Mononuclear cell (primary cell): ENCODE results near the gene ACY1. TPM values are rescaled to one million over a fixed set of nuclear protein-coding genes. Genes with fewer than 3 reads are reported as not detected.
A peak's percentile ranks its signal among the peaks of the same experiment; 100 is the strongest.

Source experiments
- H3K27me3 ChIP-seq: 2 replicates; pipeline ENCODE4 v1.6.0; 2011; ENCODE audit warnings: low read length, control low read depth; ENCODE audit not compliant: insufficient read depth
- H3K4me1 ChIP-seq: 2 replicates; pipeline ENCODE4 v1.5.1; 2011; ENCODE audit warnings: mild to moderate bottlenecking, low read length, control low read depth; ENCODE audit not compliant: insufficient read depth
- H3K4me3 ChIP-seq: 2 replicates; pipeline ENCODE4 v1.5.1; 2011; ENCODE audit warnings: mild to moderate bottlenecking, low read length, moderate library complexity
- H3K9me3 ChIP-seq: 2 replicates; pipeline ENCODE4 v1.5.1; 2011; ENCODE audit warnings: low read depth, mild to moderate bottlenecking, control low read depth, low read length
- total RNA-seq: library from RNA; depleted of rRNA; stranded (reverse); fragments of >200 nt; gene quantifications from one replicate; pipeline ENCODE4 v1.2.3, GENCODE V29; 2012

ACY1 gene
- total RNA-seq, 1 donor, result 3.3 TPM

DNA sequence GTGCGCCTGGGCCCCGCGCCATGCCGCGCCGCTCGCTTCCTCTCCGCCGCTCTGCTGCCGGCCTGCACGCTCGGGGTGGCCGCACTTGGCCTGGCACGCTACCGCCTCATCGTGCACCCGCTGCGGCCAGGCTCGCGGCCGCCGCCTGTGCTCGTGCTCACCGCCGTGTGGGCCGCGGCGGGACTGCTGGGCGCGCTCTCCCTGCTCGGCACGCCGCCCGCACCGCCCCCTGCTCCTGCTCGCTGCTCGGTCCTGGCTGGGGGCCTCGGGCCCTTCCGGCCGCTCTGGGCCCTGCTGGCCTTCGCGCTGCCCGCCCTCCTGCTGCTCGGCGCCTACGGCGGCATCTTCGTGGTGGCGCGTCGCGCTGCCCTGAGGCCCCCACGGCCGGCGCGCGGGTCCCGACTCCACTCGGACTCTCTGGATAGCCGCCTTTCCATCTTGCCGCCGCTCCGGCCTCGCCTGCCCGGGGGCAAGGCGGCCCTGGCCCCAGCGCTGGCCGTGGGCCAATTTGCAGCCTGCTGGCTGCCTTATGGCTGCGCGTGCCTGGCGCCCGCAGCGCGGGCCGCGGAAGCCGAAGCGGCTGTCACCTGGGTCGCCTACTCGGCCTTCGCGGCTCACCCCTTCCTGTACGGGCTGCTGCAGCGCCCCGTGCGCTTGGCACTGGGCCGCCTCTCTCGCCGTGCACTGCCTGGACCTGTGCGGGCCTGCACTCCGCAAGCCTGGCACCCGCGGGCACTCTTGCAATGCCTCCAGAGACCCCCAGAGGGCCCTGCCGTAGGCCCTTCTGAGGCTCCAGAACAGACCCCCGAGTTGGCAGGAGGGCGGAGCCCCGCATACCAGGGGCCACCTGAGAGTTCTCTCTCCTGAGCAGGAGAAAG is 27.2 kb upstream of the ACY1 start:
- Histone ChIP-seq H3K9me3 (no peaks in the 10 kb centered on the region), H3K27me3 (peaks cover 20% of the 10 kb centered on the region), H3K4me3 (no peak overlapping the region), H3K4me1 (peaks cover 44% of the 10 kb centered on the region)

GRCh38 chr3:51957520-51958205 is 25.7 kb upstream of the ACY1 start:
- Histone ChIP-seq H3K9me3 (no peaks in the 10 kb centered on the region), H3K4me3 (no peak overlapping the region), H3K27me3 (peaks cover 20% of the 10 kb centered on the region), H3K4me1 (peaks cover 44% of the 10 kb centered on the region)

DNA sequence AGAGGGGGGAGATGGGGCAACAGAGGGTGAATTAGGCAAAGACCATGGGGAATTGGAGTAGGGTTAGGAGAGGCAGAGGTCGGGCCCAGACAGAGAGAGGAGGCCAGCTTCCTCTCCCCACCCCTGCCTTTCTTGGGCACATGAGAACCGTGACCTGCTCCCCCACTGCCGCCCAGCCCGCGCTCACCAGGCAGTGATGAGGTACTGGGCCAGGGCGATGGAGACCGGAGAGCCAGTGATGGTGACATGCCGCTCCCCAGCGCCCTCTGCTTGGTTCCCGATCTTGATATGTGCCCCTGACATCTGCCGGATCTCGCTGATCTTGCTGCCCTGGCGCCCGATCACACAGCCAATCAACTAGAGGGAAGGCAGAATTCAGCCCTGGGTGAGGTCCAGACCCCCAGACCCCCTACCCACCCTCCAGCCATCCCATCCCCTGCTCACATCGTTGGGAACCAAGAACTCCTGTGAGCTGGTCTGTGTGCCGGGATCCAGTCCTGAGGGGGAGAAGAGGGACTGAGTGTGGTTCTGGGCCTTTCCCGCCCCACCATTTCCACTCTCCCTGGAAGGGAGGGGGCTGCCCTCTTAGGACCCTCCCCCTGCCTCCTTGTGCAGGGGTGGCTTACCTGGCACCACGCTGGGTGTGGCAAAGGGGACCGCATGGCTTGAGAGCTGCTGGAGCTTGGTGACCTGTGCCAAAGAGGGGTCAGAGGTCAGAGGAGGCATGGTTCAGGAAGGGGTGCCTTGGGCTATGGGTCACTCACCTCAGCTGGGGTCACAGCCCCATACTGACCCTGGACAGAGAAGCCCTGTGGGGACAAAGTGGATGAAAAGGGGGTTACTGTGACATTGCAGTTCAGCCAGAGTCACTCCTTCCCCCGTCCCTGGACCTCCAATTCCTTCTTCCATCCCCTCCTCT is 24.5 kb upstream of the ACY1 start:
- Histone ChIP-seq H3K4me1 (peaks cover 34% of the 10 kb centered on the region), H3K27me3 (peaks cover 20% of the 10 kb centered on the region), H3K4me3 (no peak overlapping the region), H3K9me3 (no peaks in the 10 kb centered on the region)

- Histone ChIP-seq H3K4me1 (peaks cover 26% of the 10 kb centered on the region), H3K9me3 (no peaks in the 10 kb centered on the region), H3K4me3 (no peak overlapping the region), H3K27me3 (peaks cover 20% of the 10 kb centered on the region)
These were observed 23.7 kb upstream of the ACY1 start for GRCh38 chr3:51959651-51960050.

DNA sequence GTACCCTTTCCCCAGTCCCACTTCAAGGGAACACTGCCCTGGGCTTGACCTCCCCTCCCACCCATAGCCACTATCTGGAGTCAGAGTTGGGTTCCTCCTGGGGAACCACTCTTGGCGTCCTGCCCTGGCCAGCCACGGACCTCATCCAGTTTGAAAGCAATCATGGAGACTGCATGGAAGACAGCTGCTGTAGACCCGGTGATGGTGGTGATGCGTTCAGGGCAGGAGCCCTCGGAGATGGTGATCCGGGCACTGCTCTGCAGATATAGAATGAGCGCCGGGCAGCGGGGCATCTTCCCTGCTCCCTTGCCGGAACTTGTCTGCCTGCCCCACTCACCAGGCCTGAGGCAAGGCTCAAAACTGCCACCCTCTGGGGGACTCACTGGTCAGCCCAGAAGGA is 22.9 kb upstream of the ACY1 start:
- H3K4me1 ChIP-seq, result peaks cover 22% of the 10 kb centered on the region
- no peak overlapping the region for H3K4me3 ChIP-seq

DNA sequence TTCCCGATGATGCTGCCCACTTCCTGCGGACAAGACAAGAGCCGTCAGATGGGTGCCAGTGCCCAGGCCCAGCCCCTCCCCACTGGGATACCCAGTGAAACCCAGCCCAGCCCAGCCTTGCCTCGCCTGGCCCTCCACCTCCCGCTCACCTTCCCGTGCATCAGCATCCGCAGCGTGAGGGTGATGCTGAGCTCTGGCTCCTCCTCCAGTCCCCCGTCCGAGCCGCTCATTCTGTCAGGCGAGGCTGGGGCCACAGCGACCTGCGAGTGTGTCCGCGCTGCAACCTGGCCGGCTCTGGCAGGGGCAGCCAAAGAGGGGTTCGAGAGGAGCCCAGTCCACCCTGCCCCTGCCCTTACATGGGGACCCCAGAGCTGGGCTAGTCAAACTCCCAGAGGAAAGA is 22.3 kb upstream of the ACY1 start:
- Histone ChIP-seq H3K27me3 (peaks cover 12% of the 10 kb centered on the region), H3K4me1 (peaks cover 17% of the 10 kb centered on the region), H3K9me3 (no peaks in the 10 kb centered on the region), H3K4me3 (no peak overlapping the region)

More for the DNA sequence above, 22.9 kb upstream of the ACY1 start:
- Histone ChIP-seq H3K9me3 (no peaks in the 10 kb centered on the region), H3K27me3 (peaks cover 13% of the 10 kb centered on the region)

GRCh38 chr3:51961602-51962569 is 21.4 kb upstream of the ACY1 start:
- H3K4me3 ChIP-seq, result no peak overlapping the region
- H3K4me1 ChIP-seq, result peaks cover 11% of the 10 kb centered on the region
- peaks cover 3% of the 10 kb centered on the region for H3K27me3 ChIP-seq
- H3K9me3 ChIP-seq, result no peaks in the 10 kb centered on the region

DNA sequence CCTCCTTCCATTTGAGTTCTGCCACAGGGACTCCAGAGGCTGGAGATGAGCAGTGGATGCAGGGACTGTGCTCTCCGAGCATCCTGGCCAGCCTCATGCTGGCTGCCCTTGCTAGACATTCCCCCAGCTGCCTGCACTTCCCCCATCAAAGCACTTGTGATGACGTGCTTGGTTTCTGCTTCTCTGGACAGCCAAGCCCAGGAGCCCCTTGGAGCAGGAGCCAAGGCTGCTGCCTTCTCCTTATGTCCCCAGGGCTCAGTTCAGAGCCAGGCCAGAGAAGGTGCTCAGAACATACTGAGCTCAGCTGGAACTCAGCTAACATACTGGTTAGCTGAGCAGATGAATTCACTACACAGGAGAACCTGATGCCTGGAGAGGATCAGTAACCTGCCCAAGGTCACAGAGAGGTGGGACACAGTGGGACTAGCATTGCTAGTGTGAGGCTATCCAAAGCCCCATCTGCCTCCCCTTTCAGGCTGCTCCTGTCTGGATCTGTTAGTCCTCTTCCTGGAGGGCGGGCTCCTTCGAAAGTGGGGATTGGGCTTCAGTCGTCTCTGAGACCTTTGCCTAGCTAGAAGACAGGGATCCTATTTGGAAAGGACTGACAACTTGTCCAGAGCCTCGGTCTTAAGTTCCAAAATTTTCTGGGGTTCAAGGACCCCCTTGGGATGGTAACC is 20.3 kb upstream of the ACY1 start:
- H3K27me3 ChIP-seq, result no peaks in the 10 kb centered on the region
- H3K9me3 ChIP-seq, result no peaks in the 10 kb centered on the region
- H3K4me1 ChIP-seq, result peaks cover 8% of the 10 kb centered on the region
- no peak overlapping the region for H3K4me3 ChIP-seq

DNA sequence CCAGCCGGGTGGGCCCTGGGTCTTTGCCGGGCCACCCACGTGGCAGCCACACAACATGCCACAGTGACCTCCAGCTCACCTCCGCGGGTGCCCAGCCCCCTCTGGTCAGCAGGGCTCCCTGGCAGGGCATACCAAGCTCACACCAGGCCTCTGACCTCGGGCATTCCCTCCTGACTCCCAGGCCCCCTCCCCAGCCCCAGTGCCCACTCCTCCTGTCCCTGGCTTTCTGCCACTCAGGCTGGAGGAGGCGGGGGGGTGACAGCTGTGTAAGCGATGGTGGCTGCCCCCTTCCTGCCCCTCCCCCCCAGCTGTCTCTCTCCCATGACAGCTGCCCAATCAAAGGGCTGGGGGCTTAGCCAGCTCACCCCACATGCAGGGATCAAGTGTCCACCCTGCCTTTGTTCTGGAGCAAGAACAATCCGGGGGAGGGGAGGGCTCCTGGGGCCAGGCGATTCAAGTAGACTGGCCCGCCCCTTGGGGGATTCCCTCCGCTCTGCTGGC is 19.3 kb upstream of the ACY1 start:
- Histone ChIP-seq H3K27me3 (no peaks in the 10 kb centered on the region), H3K4me1 (peaks cover 10% of the 10 kb centered on the region), H3K9me3 (no peaks in the 10 kb centered on the region), H3K4me3 (no peak overlapping the region)

DNA sequence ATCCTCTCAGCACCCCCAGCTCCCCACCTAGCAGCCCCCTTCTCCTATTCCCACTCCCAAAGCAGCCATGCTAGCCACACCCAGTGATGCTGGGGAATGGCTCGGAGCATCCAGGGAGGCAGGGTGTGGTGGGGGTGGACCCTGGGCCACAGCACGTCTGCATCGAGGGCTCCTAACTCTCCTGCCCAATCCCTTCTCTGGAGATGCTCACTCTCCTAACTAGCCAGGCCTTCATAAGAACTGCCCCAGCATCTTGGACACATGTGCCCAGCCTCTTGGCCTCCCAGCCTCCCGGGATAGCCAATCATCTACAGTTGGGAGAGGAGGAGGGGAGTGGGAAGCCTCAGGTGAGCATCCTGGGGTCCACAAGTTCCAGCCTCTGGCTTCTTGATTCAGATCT is 18.8 kb upstream of the ACY1 start:
- no peaks in the 10 kb centered on the region for H3K27me3 ChIP-seq
- H3K9me3 ChIP-seq, result no peaks in the 10 kb centered on the region
- H3K4me1 ChIP-seq, result peaks cover 10% of the 10 kb centered on the region
- no peak overlapping the region for H3K4me3 ChIP-seq

- H3K9me3 ChIP-seq, result no peaks in the 10 kb centered on the region
- H3K27me3 ChIP-seq, result no peaks in the 10 kb centered on the region
- peaks cover 10% of the 10 kb centered on the region for H3K4me1 ChIP-seq
- H3K4me3 ChIP-seq, result no peak overlapping the region
These were observed 17.3 kb upstream of the ACY1 start for GRCh38 chr3:51966016-51966415.

GRCh38 chr3:51966486-51966885 is 16.8 kb upstream of the ACY1 start:
- H3K9me3 ChIP-seq, result no peaks in the 10 kb centered on the region
- H3K27me3 ChIP-seq, result no peaks in the 10 kb centered on the region
- no peak overlapping the region for H3K4me3 ChIP-seq
- H3K4me1 ChIP-seq, result peaks cover 10% of the 10 kb centered on the region

- Histone ChIP-seq H3K27me3 (no peaks in the 10 kb centered on the region), H3K4me3 (peak overlapping the region; percentile 30), H3K9me3 (no peaks in the 10 kb centered on the region), H3K4me1 (peaks cover 10% of the 10 kb centered on the region)
These were observed 16.4 kb upstream of the ACY1 start for GRCh38 chr3:51966922-51967383.
